ENCODE results near the gene RNF152. TPM values are rescaled to one million over a fixed set of nuclear protein-coding genes. Genes with fewer than 3 reads are reported as not detected.

Gene RNF152
- total RNA-seq, 1 donor from 2014 or later, result 4.1 TPM

GRCh38 chr18:61851940-61852451, 40.8 kb downstream of the RNF152 start:
- H3K9me3 Mint-ChIP-seq (ENCODE audit: unreplicated experiment), result no peaks in the 10 kb centered on the region
- H3K36me3 Mint-ChIP-seq (ENCODE audit: low read depth, unreplicated experiment), result no peaks in the 10 kb centered on the region
- no peak overlapping the region for H3K27ac Mint-ChIP-seq (ENCODE audit: unreplicated experiment)
- no peak overlapping the region for H3K4me3 Mint-ChIP-seq (ENCODE audit: unreplicated experiment)
- TF ChIP-seq, protein P1, sequence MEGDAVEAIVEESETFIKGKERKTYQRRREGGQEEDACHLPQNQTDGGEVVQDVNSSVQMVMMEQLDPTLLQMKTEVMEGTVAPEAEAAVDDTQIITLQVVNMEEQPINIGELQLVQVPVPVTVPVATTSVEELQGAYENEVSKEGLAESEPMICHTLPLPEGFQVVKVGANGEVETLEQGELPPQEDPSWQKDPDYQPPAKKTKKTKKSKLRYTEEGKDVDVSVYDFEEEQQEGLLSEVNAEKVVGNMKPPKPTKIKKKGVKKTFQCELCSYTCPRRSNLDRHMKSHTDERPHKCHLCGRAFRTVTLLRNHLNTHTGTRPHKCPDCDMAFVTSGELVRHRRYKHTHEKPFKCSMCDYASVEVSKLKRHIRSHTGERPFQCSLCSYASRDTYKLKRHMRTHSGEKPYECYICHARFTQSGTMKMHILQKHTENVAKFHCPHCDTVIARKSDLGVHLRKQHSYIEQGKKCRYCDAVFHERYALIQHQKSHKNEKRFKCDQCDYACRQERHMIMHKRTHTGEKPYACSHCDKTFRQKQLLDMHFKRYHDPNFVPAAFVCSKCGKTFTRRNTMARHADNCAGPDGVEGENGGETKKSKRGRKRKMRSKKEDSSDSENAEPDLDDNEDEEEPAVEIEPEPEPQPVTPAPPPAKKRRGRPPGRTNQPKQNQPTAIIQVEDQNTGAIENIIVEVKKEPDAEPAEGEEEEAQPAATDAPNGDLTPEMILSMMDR (IDR thresholded peaks at IDR 0.05; ENCODE audit: unreplicated experiment), result no peak
- no peaks in the 10 kb centered on the region for H3K27me3 Mint-ChIP-seq (ENCODE audit: unreplicated experiment)
- no peak for DNase-seq (ENCODE audit: low spot score)
- H3K4me1 Mint-ChIP-seq (ENCODE audit: unreplicated experiment), result peaks cover 12% of the 10 kb centered on the region

DNA sequence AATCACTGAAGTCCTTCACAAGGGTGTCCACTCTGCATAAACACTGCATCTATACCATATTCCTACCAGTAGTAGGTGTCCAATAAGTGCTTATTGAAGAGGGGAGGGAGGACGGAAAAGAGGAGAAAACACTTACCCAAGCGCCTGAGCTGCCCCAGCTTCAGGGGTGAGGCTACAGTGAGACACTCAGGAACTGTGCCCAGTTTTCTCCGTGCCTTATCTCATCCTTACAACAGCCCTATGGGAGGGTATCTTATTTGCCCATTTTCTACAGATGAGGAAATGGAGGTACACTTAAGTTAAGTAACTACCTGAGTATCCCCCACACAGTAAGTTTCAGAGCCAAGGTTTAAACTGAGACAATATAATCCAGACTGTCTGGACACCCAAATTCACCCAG, 41.5 kb downstream of the RNF152 start:
- no peaks in the 10 kb centered on the region for H3K36me3 Mint-ChIP-seq (ENCODE audit: low read depth, unreplicated experiment)
- H3K4me1 Mint-ChIP-seq (ENCODE audit: unreplicated experiment), result peaks cover 12% of the 10 kb centered on the region
- no peak overlapping the region for H3K27ac Mint-ChIP-seq (ENCODE audit: unreplicated experiment)

DNA sequence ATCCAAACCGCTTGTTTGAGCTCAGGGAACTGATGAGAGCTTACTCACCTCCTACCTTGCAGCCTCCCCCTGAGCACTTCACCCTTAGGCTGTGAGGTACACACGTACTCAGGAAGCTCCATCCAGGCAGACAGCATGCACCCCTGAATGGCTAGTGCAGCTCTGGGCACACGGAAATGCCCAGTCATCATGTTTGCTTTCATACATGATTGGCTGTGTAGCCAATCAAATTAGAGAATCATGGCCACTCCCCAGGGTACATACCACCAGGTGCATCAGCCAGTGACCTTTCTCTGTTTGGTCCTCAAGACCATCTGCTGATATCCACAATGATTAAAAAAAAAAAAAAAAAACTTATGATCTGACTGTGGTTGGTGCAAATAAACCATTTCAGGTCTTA, 42.1 kb downstream of the RNF152 start:
- H3K36me3 Mint-ChIP-seq (ENCODE audit: low read depth, unreplicated experiment), result no peaks in the 10 kb centered on the region
- TF ChIP-seq, protein P1 (IDR thresholded peaks at IDR 0.05; ENCODE audit: unreplicated experiment), result no peak
- no peak for DNase-seq (ENCODE audit: low spot score)
- H3K27ac Mint-ChIP-seq (ENCODE audit: unreplicated experiment), result no peak overlapping the region
- H3K9me3 Mint-ChIP-seq (ENCODE audit: unreplicated experiment), result peaks cover 4% of the 10 kb centered on the region
- H3K4me3 Mint-ChIP-seq (ENCODE audit: unreplicated experiment), result no peak overlapping the region
- peaks cover 12% of the 10 kb centered on the region for H3K4me1 Mint-ChIP-seq (ENCODE audit: unreplicated experiment)
- H3K27me3 Mint-ChIP-seq (ENCODE audit: unreplicated experiment), result no peaks in the 10 kb centered on the region

More for the DNA sequence above, 41.5 kb downstream of the RNF152 start:
- TF ChIP-seq, protein P1 (IDR thresholded peaks at IDR 0.05; ENCODE audit: unreplicated experiment), result no peak
- Mint-ChIP-seq H3K27me3 (ENCODE audit: unreplicated experiment) (no peaks in the 10 kb centered on the region), H3K4me3 (ENCODE audit: unreplicated experiment) (no peak overlapping the region), H3K9me3 (ENCODE audit: unreplicated experiment) (peaks cover 2% of the 10 kb centered on the region)
- DNase-seq (ENCODE audit: low spot score), result no peak

- no peak overlapping the region for H3K4me3 Mint-ChIP-seq (ENCODE audit: unreplicated experiment)
- H3K27ac Mint-ChIP-seq (ENCODE audit: unreplicated experiment), result no peak overlapping the region
- H3K27me3 Mint-ChIP-seq (ENCODE audit: unreplicated experiment), result no peaks in the 10 kb centered on the region
- peaks cover 3% of the 10 kb centered on the region for H3K4me1 Mint-ChIP-seq (ENCODE audit: unreplicated experiment)
- peaks cover 4% of the 10 kb centered on the region for H3K9me3 Mint-ChIP-seq (ENCODE audit: unreplicated experiment)
- TF ChIP-seq, protein P1 (IDR thresholded peaks at IDR 0.05; ENCODE audit: unreplicated experiment), result no peak
- DNase-seq (ENCODE audit: low spot score), result no peak
- H3K36me3 Mint-ChIP-seq (ENCODE audit: low read depth, unreplicated experiment), result no peaks in the 10 kb centered on the region
These were observed 45.5 kb downstream of the RNF152 start for GRCh38 chr18:61847164-61847791.

- Mint-ChIP-seq H3K27me3 (ENCODE audit: unreplicated experiment) (no peaks in the 10 kb centered on the region), H3K36me3 (ENCODE audit: low read depth, unreplicated experiment) (no peaks in the 10 kb centered on the region), H3K27ac (ENCODE audit: unreplicated experiment) (no peak overlapping the region), H3K4me1 (ENCODE audit: unreplicated experiment) (no peaks in the 10 kb centered on the region), H3K9me3 (ENCODE audit: unreplicated experiment) (peaks cover 4% of the 10 kb centered on the region), H3K4me3 (ENCODE audit: unreplicated experiment) (no peak overlapping the region)
- no peak for DNase-seq (ENCODE audit: low spot score)
- TF ChIP-seq, protein P1 (IDR thresholded peaks at IDR 0.05; ENCODE audit: unreplicated experiment), result no peak
These were observed 47.6 kb downstream of the RNF152 start for GRCh38 chr18:61845197-61845596.

Measured in endothelial cell (in vitro differentiated cells).